ENCODE data around the gene OTOGL.
"Not testable (repeated sequence)": the region's sequence is repeated elsewhere in the genome, so short reads cannot be mapped to it uniquely, and the experiment has no call there.

OTOGL gene

DNA sequence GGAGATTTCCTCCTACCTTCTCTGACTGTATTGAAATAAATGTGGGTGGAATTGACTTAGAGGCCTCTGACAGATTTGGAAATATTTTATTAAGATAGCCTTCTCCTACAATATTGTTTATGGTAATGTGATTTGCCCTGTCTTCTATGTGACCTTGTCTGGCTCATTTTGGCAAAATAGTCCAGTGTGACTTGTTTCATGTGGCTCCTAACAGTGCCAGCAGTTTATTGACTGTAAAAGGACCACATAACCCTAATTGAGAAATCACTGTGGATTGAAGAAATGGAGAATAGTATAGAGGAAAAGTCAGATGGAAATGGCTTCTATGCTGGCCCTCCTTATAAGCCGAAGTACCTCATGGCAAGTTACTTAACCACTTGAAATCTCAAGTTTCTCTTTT, 173.8 kb downstream of the OTOGL start:
- no peak for DNase-seq (ENCODE audit: low spot score)

DNA sequence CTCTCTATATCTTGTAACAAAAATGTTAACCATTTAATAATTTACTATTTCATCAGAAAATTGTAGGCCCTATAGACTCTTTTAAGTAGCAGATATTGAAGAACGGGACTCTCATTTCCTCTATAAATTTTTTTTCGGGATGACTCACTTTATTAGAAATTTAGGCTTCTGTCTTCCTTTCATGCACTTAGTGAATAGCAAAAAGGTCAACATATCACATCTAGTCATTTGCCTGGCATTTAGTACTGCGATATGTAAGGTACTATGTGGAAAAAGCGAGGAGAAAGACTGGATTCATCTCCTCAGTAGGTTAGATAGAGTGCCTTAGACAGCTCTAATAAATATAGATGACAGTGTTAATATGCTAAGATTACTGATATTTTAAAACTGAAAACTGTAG, 178.4 kb downstream of the OTOGL start:
- no peak for DNase-seq (ENCODE audit: low spot score)

DNA sequence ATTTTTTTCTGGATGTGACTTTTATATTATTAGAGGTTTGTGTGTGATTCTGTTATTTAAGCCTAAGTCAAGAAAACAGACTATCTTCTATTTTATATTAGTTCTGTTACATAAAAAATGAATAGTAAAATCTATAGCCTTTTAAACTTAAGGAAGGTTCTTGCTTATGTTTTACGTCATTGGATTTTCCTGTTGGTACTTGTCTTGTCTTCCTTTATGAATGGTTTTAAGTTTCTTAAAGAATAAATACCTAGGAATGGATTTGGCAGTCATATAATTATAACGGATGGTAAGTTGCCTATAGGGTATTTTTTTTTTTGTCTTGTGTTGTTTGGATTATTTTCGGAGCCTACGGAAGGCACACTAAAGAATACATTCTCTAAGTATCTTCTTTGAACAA, 182.9 kb downstream of the OTOGL start:
- no peak for DNase-seq (ENCODE audit: low spot score)

DNA sequence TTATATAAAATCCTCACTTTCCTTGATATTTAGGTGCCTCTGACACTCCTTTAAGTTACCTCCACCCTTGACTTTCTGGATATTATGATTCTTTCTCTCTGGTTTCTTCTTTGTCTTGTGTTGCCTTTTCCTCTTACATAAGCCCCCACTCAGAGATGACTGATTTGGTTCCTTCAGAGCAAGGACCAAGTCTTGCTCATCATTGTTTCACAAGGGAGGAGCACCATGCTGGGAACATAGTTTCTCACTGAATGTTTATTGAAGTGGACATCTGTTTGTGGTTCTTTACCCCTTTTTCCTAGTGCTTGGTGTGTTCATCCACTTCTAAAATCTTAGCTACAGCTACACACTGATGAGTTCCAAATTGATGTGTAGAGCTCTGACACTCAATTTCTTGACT, 183.4 kb downstream of the OTOGL start:
- DNase-seq (ENCODE audit: low spot score) = no peak

DNA sequence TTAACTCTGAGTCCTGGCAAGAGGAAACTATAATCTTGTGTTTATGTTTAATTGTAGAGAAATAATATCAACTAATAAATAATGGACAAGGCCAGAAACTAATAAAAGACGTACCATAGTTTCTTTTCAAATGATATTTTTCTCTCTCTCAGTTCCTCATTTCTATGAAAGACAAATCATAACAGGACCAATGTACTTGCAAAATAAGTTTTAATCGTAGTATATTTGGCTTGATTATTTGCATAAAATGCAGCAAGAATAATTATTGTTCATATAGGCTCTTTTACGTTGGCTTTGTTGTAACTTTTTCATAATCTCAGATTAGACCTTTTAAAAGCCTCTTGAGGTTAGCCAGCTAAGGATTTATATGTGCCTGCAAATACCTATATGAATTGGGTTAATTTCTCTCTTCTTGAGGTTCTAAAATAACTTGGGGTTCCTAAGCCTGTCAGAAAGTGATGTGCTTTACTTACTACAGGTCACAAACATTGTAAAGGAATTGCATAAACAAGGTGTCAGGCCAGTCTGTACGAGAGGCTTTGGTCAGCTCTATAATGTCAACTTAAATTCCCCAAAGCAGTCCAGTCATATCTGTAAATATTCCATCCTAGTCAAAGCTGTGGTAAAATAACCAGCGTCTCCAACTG, 191.9 kb downstream of the OTOGL start:
- DNase-seq (ENCODE audit: low spot score) = no peak

DNA sequence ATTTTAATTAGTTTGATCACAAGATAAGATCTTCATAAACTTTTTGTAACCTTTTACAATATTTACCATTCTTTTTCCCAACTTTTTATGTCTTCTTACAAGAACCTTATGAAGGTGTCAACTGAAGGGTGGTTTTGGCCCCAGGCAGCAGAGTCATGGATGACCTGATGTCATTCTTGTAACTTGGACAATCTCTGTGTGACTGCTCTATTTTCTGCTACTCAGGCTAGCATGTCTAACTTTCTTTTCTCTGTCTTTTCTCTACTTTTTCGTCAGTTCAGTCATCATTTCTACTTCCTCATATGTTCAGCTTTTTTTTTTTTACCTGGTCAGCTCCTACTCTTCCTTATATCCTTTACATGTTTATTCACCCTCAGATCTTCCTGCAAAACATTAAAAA, 194.0 kb downstream of the OTOGL start:
- no peak for DNase-seq (ENCODE audit: low spot score)

DNA sequence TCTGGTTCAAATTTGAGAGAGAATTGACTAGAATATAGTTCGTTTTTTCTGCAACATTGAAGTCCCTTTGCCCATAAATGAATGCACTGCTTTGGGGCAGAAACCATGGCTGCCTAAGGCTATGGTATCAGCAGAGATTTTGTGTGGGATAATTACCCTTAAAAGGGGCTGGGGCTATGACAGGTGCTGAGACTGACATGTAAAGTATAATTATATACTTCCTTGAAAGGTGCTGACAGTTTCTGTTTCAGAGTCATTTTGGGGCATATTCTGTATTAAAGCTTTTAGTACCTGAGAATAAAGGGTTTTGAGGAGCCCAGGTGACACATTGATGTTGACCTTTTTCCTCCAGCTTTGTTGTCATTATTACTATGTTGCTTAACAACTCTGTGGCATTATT, 194.4 kb downstream of the OTOGL start:
- no peak for DNase-seq (ENCODE audit: low spot score)

DNA sequence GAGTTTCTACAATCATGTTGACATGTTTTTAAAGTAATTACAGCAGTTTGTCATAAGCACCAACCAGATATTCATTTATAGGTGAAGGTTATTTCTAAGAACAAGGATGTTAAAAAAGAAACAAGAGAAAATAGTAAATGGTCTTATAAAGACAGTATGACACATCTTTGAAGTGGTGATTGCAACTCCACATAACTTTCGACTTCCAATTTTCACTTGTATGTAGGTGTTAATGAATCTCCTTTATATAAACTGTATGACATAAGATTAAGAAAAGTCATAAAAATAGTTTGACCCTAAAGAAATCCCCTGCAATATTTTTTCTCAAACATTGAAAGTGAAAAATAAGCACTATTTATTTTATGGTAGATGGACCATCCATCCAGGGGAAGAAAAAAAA, 199.9 kb downstream of the OTOGL start:
- DNase-seq (ENCODE audit: low spot score) = no peak

DNA sequence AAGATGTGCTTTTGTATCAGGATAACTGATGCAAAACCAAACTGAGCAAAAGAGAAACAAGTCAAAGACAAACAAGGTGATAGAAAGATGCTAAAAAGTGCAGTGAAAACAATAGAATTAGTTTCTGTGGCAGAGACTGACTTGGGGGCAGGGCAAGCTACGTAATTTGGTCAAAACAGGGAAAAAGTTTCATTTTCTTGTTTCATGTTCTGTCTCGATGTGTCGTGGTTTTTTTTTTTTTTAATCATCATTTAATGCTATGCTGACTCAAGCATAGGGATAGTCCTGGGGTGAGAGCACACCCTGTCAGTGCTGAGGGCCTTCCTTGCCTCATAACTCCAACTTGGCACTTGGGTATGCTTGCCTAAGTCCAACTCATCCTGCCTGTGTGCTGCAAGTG, 200.6 kb downstream of the OTOGL start:
- DNase-seq (ENCODE audit: low spot score) = peak; percentile 7

DNA sequence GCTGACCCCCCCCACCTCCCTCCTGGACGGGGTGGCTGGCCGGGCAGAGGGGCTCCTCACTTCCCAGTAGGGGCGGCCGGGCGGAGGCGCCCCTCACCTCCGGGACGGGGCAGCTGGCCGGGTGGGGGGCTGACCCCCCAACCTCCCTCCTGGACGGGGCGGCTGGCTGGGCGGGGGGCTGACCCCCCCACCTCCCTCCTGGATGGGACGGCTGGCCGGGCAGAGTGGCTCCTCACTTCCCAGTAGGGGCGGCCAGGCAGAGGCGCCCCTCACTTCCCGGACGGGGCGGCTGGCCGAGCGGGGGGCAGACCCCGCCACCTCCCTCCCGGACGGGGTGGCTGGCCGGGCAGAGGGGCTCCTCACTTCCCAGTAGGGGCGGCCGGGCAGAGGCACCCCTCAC, 208.1 kb downstream of the OTOGL start:
- DNase-seq (ENCODE audit: low spot score) = not testable (repeated sequence)

DNA sequence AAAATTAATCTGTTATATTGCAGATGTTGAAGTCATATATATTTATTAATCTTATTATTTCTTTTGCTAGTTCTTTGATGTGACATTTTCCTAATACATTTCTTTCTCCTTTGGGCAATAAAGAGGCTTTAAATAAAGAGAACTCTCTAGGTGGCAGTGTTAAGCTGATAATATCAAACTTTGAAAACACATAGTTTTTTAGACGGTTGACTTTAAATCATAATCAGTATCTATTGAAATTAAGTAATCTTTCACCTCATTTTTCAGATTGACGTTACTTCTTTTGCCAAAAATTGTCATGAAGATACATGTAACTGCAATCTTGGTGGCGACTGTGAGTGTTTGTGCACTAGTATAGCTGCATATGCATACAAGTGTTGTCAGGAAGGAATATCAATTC, 213.9 kb downstream of the OTOGL start:
- DNase-seq (ENCODE audit: low spot score) = no peak

DNA sequence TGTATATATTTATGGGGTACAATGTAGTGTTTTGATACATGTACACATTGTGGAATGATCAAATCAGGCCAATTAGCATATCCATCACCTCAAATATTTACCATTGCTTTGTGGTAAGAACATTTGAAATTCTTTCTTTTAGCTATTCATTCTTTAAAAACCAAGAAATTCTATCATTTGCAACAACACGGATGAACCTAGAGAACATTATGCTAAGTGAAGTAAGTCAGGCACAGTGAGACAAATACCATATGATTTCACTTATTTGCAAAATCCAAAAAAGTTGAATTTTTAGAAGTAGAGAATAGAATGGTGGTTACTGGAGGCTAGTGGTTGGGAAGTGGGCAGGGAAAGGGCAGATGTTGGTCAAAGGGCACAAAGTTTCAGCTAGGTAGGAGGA, 215.4 kb downstream of the OTOGL start:
- no peak for DNase-seq (ENCODE audit: low spot score)

DNA sequence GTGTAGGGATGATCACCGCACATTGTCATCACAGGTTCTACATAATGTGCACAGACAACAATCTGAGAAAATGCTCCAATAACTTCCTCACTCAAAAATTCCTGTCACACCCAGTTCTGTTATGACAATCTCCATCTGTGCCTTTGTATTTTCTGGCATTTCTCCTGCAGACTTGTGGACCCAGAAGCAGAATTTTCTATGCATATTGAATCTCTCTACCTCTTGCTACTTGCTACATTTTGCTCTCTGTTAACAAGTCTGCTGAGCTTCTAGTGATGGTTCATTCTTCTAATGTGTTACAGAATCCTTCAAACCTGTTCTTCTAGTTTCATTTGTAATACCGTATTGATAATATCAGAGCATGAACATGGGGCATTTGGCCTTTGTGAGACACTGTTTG, 216.9 kb downstream of the OTOGL start:
- no peak for DNase-seq (ENCODE audit: low spot score)

DNA sequence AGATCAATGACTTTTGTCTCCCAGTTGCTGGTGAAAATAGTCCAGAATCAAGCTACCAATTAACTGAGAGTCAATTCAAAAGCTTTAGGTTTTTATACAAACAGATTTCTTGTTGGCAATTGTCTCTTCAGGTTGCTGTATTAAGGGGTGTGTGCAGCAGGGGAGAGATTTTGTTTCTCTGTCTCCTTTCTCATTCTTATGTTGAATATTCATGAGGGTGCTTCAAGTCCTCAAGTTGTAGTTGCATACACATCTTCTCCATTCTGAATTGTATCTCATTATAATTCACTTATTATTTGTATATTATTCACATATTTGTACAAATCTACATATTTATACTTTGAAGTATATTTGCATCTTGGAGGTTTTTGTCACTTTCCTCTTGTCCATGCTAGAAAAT, 218.0 kb downstream of the OTOGL start:
- no peak for DNase-seq (ENCODE audit: low spot score)

DNA sequence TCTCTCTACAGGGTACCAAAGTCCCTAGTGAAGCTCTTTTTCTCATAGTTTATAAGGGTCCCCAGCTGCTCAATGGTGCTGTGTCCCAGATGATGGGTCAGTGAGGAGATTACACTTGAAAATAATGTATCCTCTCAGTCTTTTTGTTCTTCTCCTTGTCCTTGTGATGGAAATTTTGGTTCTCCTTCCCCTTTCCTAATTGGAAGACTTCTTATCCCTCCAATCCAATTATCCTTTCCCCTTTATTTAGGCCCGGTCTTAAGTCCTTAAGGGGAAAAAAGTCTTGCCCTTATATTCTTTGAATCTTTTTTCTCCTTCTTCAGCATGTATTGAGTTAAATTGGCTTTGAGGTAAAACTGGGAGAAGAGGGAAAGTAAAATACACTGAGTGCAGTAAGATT, 218.6 kb downstream of the OTOGL start:
- DNase-seq (ENCODE audit: low spot score) = no peak

DNA sequence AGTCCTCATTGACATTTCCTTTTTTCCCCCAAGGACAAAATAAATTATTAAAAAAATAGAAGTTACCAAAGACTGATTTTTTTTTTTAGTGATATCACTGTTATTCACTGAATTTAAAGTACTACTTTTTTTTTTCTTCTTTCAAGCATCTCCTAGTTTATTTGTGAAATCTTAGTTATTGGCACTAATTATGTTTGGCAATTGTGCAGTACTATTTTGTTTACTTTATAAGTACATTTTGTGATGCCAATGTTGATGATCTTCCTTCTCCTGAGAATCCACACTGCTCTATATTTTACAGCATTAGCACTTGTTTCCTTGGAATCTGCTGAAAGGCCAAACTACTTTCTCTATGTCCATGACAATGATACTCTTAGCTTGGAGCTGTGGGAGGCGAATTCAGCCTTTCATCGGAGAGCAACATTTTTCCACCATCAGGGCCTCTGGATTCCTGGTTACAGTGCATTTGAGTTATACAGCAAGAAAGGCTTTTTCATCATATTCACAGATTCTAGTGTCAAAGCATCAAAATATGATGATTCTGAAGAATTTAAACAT, 220.9 kb downstream of the OTOGL start:
- DNase-seq (ENCODE audit: low spot score) = no peak

DNA sequence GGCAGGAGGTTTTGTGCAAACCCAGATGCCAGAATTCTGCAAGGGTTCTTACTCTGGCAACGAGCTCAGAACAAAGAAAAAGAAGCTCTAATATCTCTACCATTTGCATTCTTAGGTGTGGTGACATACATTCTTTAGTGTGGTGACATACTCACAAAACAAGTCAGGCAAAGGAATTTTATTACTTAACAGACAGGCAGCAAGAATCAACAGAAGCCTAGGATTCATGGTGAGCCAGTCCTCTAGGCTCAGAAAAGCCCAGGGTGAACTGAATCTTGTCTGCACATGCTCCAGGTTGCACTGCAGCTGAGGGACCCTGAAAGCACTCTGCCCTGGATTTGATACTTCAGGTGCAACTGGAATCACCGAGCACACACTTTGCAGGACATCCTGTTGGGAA, 222.3 kb downstream of the OTOGL start:
- DNase-seq (ENCODE audit: low spot score) = no peak

DNA sequence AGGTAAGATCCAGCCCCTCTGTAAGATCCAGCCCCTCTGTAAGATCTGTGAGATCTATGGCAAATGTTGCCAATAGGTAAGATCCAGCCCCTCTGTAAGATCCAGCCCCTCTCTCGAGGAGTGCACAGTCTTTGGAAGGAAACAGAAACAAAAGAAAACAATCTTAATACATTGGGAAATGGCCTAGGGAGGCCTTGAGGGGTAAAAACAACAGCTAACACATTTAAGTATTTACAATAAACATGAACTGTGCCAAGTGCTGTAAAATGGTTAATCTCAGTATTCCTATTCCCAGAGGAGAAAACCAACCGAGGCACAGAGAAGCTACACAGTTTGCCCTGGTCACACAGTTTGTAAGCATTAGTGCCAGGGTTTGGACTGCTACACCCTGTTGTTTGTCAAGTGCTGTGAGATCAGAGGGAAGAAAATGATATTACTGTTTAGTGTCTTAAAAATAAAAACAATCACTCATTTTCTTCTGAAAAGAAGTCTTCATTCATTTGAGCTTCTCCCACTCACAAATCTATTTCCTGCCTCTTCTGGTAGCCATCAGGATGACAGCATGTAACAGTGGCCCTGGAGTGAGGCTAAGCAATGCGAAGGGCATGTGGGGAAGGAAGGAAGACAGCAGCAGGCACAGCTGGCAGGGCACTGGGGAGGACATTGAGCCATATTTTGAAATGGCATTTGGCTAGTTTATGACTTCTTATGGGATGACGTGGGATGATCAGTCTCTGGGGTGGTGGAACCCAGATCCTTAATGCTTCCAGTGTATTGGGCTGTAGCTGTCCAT, 226.0 kb downstream of the OTOGL start:
- DNase-seq (ENCODE audit: low spot score) = no peak

DNA sequence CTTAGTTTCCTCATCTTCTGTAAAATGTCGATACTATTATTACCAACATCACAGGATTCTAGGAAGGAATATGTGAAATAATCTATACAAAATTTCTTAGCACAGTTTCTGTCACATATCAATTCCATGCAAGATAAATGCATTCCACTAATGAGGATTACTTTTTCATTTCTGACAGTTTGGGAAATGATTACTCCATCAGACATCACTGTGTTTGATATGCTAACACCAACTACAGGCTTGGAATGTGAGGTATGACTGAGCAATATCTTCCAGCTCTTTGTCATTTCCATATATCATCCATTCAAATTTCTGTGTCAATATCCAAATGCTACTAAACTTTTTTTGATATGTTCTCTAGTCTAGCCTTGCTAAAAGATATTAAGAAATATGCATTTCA, 233.5 kb downstream of the OTOGL start:
- DNase-seq (ENCODE audit: low spot score) = no peak

DNA sequence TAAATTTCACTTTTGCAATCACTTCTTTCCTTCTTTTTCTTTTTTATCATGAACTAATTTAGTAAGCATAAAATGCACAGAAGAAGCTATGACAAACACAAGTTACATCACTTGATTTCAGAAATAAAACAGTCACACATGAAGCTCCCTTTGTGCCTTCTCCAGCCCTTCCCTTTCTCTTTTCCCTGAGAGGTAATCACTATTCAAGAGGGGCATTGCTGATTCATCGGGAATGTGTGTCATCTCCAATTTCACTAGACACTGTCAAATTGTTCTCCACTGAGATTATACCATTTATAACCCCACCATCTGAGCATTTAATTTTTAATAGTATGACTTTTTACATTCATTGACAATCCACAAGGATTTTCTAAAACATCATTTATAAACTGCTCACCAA, 253.1 kb downstream of the OTOGL start:
- no peak for DNase-seq (ENCODE audit: low spot score)

DNA sequence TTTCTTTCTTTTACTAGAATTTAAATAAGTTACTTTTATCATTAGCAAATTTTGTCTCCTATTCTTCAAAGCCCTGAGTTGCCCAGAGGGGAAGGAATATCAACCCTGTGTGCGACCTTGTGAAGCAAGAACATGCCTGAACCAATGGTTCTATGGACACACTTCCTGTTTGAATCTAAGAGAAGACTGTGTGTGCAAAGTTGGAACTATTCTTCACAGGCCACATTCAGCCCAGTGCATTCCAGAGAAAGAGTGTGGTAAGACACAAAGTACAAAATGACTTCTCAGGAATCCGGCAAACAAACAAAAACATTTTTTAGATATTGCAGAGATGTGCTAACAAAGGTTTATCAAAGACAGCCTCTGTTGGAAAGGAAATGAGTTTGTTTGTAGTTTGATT, 253.9 kb downstream of the OTOGL start:
- no peak for DNase-seq (ENCODE audit: low spot score)

DNA sequence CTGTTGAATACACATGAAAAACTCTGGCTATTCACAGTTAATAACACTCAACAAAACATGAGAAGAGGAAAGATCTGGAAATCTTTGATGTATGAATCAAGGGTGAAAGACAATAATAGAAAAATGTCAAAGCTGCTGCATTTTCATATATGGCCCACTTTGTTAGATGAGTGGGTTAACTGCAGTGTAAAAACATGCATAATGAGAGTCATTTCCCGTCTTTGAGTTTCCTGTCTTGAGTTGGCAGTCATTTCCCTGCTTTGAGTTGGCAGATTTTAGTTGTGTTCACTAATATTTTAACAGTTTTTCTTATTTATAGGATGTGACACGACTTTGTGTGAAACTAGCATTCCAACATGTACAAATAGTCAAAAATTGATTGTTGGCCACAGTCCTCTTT, 256.8 kb downstream of the OTOGL start:
- DNase-seq (ENCODE audit: low spot score) = peak; percentile 30

DNA sequence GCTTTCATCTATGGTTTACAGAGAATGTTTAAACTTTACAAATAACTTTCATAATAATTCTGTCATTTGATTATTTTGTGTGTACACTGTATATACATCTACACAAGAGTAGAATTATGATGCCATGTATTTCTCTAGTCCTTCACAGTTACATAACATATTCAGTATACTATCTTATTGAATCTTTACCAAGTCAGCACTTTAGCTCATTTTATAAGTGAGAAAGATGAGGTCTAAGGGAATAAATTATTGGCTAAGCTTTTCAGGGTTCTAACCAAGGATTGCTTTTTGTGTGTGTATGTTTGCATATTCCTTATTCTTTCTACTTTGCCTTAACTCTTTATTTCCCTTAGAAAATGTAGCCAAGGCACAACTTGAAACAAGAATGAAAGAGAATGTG, 260.4 kb downstream of the OTOGL start:
- DNase-seq (ENCODE audit: low spot score) = no peak

DNA sequence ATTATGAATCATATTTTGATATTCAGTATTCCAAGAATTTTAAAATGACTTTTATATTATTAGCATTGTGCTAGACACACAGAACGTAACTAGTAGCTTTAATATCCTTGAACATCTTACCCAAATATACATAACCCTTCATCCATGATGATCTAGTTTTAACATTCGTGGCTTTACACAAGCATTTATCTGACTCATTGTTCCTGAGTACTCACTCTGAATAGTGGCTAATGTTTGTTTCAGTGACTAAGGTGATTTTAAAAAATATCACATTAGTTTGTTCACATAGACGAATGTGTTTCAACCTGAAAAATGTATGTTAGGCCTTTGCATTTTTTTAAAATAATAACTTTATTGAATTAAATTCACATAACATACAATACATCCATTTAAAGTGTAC, 264.7 kb downstream of the OTOGL start:
- DNase-seq (ENCODE audit: low spot score) = no peak

All from activated CD4-positive, alpha-beta T cell treated with anti-CD3 and anti-CD28 coated beads, Interleukin-2, Interleukin-4, amounts not matched to agents 100 ng/mL and 50 ng/mL, durations not matched to agents 16 hours and 8 hours (primary cell).